ENCODE results near the gene PRSS2. TPM values are rescaled to one million over a fixed set of nuclear protein-coding genes. Genes with fewer than 3 reads are reported as not detected.
"Not testable (repeated sequence)": the region's sequence is repeated elsewhere in the genome, so short reads cannot be mapped to it uniquely, and the experiment has no call there.

Gene PRSS2
- total RNA-seq, 1 donor from 2014 or later: not detected

GRCh38 chr7:142749218-142749993, 21.4 kb upstream of the PRSS2 start, which contains the start of gene PRSS1:
TSS of gene PRSS1 (plus strand) at chr7:142749472. CDS start at chr7:142749485, 13 bp downstream.
- H3K4me3 Mint-ChIP-seq: no peak within 1 kb of the TSS
- DNase-seq (ENCODE audit: low spot score in 2 of 2, unreplicated experiment in 2 of 2): no peak

GRCh38 chr7:142750321-142750938, 20.3 kb upstream of the PRSS2 start:
- Mint-ChIP-seq H3K4me3 (no peak overlapping the region), H3K36me3 (no peaks in the 10 kb centered on the region), H3K9me3 (no peaks in the 10 kb centered on the region), H3K27me3 (ENCODE audit: low read depth) (peaks cover 43% of the 10 kb centered on the region), H3K27ac (no peak overlapping the region), H3K4me1 (no peaks in the 10 kb centered on the region)
- TF ChIP-seq CTCF (IDR thresholded peaks at IDR 0.05; ENCODE audit: unreplicated experiment): no peak
- DNase-seq (ENCODE audit: low spot score in 2 of 2, unreplicated experiment in 2 of 2): no peak

More at GRCh38 chr7:142749218-142749993, 21.4 kb upstream of the PRSS2 start, which contains the start of gene PRSS1:
- no peak for TF ChIP-seq CTCF (IDR thresholded peaks at IDR 0.05; ENCODE audit: unreplicated experiment)
- no peaks in the 10 kb centered on the region for H3K4me1 Mint-ChIP-seq
- no peaks in the 10 kb centered on the region for H3K9me3 Mint-ChIP-seq
- peaks cover 46% of the 10 kb centered on the region for H3K27me3 Mint-ChIP-seq (ENCODE audit: low read depth)
- no peak within 1 kb of the TSS for H3K27ac Mint-ChIP-seq
- H3K36me3 Mint-ChIP-seq: no peaks in the 10 kb centered on the region

GRCh38 chr7:142751526-142752175, 19.1 kb upstream of the PRSS2 start:
- H3K4me1 Mint-ChIP-seq; DNase-seq (ENCODE audit: low spot score in 2 of 2, unreplicated experiment in 2 of 2); H3K4me3 Mint-ChIP-seq; H3K36me3 Mint-ChIP-seq; H3K9me3 Mint-ChIP-seq; H3K27ac Mint-ChIP-seq: not testable (repeated sequence)
- peaks cover 39% of the 10 kb centered on the region for H3K27me3 Mint-ChIP-seq (ENCODE audit: low read depth)

GRCh38 chr7:142752376-142753225, 18.2 kb upstream of the PRSS2 start:
- no peaks in the 10 kb centered on the region for H3K9me3 Mint-ChIP-seq
- H3K4me1 Mint-ChIP-seq: no peaks in the 10 kb centered on the region
- H3K27ac Mint-ChIP-seq: no peak overlapping the region
- peaks cover 40% of the 10 kb centered on the region for H3K27me3 Mint-ChIP-seq (ENCODE audit: low read depth)
- no peak for DNase-seq (ENCODE audit: low spot score in 2 of 2, unreplicated experiment in 2 of 2)
- TF ChIP-seq CTCF (IDR thresholded peaks at IDR 0.05; ENCODE audit: unreplicated experiment): no peak
- H3K36me3 Mint-ChIP-seq: no peaks in the 10 kb centered on the region
- no peak overlapping the region for H3K4me3 Mint-ChIP-seq

GRCh38 chr7:142753366-142753765, 17.4 kb upstream of the PRSS2 start:
- no peaks in the 10 kb centered on the region for H3K9me3 Mint-ChIP-seq
- DNase-seq (ENCODE audit: low spot score in 2 of 2, unreplicated experiment in 2 of 2): no peak
- no peak overlapping the region for H3K27ac Mint-ChIP-seq
- TF ChIP-seq CTCF (IDR thresholded peaks at IDR 0.05; ENCODE audit: unreplicated experiment): no peak
- H3K4me3 Mint-ChIP-seq: no peak overlapping the region
- no peaks in the 10 kb centered on the region for H3K36me3 Mint-ChIP-seq
- H3K27me3 Mint-ChIP-seq (ENCODE audit: low read depth): peaks cover 41% of the 10 kb centered on the region
- no peaks in the 10 kb centered on the region for H3K4me1 Mint-ChIP-seq

GRCh38 chr7:142753925-142754491, 16.8 kb upstream of the PRSS2 start:
- not testable (repeated sequence) for H3K36me3 Mint-ChIP-seq; H3K4me1 Mint-ChIP-seq; H3K27ac Mint-ChIP-seq; H3K9me3 Mint-ChIP-seq; DNase-seq (ENCODE audit: low spot score in 2 of 2, unreplicated experiment in 2 of 2); H3K4me3 Mint-ChIP-seq
- H3K27me3 Mint-ChIP-seq (ENCODE audit: low read depth): peaks cover 41% of the 10 kb centered on the region

Measured in mesothelial cell of epicardium (in vitro differentiated cells).